ENCODE data around the gene NAA35. TPM values are rescaled to one million over a fixed set of nuclear protein-coding genes. Genes with fewer than 3 reads are reported as not detected.

Gene NAA35
- total and polyA plus RNA-seq, 4 donors = 4.5 to 23.5 (median 16.7) TPM

Other genes starting within 250 kb of the NAA35 start
- 10 to 100 TPM; 25.6 to 32.7 TPM for gene AGTPBP1, start 199.2 kb upstream of the NAA35 start, total RNA-seq
- 10 to 100 TPM in 1 of 2 donors, 1 to 10 TPM in 1; 8.6 to 11.0 TPM for gene AGTPBP1, start 199.2 kb upstream of the NAA35 start, polyA plus RNA-seq
- gene GOLM1, start 158.4 kb downstream of the NAA35 start, total RNA-seq = 10 to 100 TPM; 14.4 to 29.4 TPM
- gene GOLM1, start 158.4 kb downstream of the NAA35 start, polyA plus RNA-seq = 1 to 10 TPM; 4.6 to 5.5 TPM